SK-N-SH treated with all-trans-retinoic acid at 6 μM for 48 hours (cell line): ENCODE measurements around the gene TSPAN9.

Experiments
- ATAC-seq: fragments of 200-7000 bp; cut with Tn5 transposase; 3 replicates; pipeline ENCODE4 v1.9.1; 2020; ENCODE audit warnings: mild to moderate bottlenecking, moderate library complexity
- ARNTL ChIP-seq: fragments of 450-650 bp; formaldehyde crosslinking; IDR thresholded peaks from 2 replicates; pipeline ENCODE4 v1.5.0; 2020; ENCODE audit warnings: low read depth, mild to moderate bottlenecking, moderate library complexity, borderline replicate concordance
- BACH2 ChIP-seq: fragments of 250-450 bp; sonication (Bioruptor Pico); IDR thresholded peaks from 2 replicates; pipeline ENCODE4 v1.9.0; 2021; ENCODE audit warnings: mild to moderate bottlenecking, borderline replicate concordance
- ESRRG ChIP-seq: fragments of 250-450 bp; sonication (Bioruptor Pico); IDR thresholded peaks from 2 replicates; pipeline ENCODE4 v1.6.1; 2021; ENCODE audit warnings: mild to moderate bottlenecking
- GLIS3 ChIP-seq: fragments of 250-450 bp; sonication (Bioruptor Pico); IDR thresholded peaks from 2 replicates; pipeline ENCODE4 v1.5.0; 2020; ENCODE audit warnings: mild to moderate bottlenecking, moderate library complexity
- ISL1 ChIP-seq: fragments of 250-450 bp; sonication (Bioruptor Pico); IDR thresholded peaks from 2 replicates; pipeline ENCODE4 v2.1.2; 2022; ENCODE audit warnings: mild to moderate bottlenecking, moderate library complexity
- OSR1 ChIP-seq: fragments of 250-450 bp; sonication (Bioruptor Pico); IDR thresholded peaks from 2 replicates; pipeline ENCODE4 v1.8.0; 2022; ENCODE audit warnings: moderate library complexity, mild to moderate bottlenecking, inconsistent platforms
- RARB ChIP-seq: fragments of 250-450 bp; sonication (Bioruptor Pico); IDR thresholded peaks from 2 replicates; pipeline ENCODE4 v1.8.0; 2021; ENCODE audit warnings: mild to moderate bottlenecking, moderate library complexity
- TCF4 ChIP-seq: fragments of 250-450 bp; sonication (Bioruptor Pico); IDR thresholded peaks from 2 replicates; pipeline ENCODE4 v1.8.0; 2021; ENCODE audit warnings: mild to moderate bottlenecking, moderate library complexity, borderline replicate concordance
- TOX ChIP-seq: fragments of 250-450 bp; sonication (Bioruptor Pico); IDR thresholded peaks from 2 replicates; pipeline ENCODE4 v1.8.0; 2021; ENCODE audit warnings: mild to moderate bottlenecking, moderate library complexity, borderline replicate concordance
- ZC3H10 ChIP-seq: fragments of 250-450 bp; sonication (Bioruptor Pico); IDR thresholded peaks from 2 replicates; pipeline ENCODE4 v1.5.1; 2021; ENCODE audit warnings: mild to moderate bottlenecking, moderate library complexity
- ZFP3 ChIP-seq: fragments of 250-450 bp; sonication (Bioruptor Pico); IDR thresholded peaks from 2 replicates; pipeline ENCODE4 v1.5.0; 2020; ENCODE audit warnings: mild to moderate bottlenecking, moderate library complexity
- ZFP30 ChIP-seq: fragments of 450-650 bp; formaldehyde crosslinking; IDR thresholded peaks from 2 replicates; pipeline ENCODE4 v1.5.0; 2022; ENCODE audit warnings: mild to moderate bottlenecking, moderate library complexity
- ZNF565 ChIP-seq: fragments of 450-650 bp; formaldehyde crosslinking; conservative IDR thresholded peaks from 2 replicates; pipeline ENCODE4 v1.5.0; 2020; ENCODE audit warnings: low read depth, mild to moderate bottlenecking, moderate library complexity
- ZNF70 ChIP-seq: fragments of 450-650 bp; formaldehyde crosslinking; IDR thresholded peaks from 2 replicates; pipeline ENCODE4 v1.5.0; 2020; ENCODE audit warnings: mild to moderate bottlenecking, moderate library complexity
- ZNF8 ChIP-seq: fragments of 450-650 bp; formaldehyde crosslinking; IDR thresholded peaks from 2 replicates; pipeline ENCODE4 v1.5.0; 2020; ENCODE audit warnings: mild to moderate bottlenecking, moderate library complexity
- TF ChIP-seq, protein P1 (sequence below): fragments of 250-450 bp; sonication (Bioruptor Pico); IDR thresholded peaks from 2 replicates; pipeline ENCODE4 v1.8.0; 2021; ENCODE audit warnings: low read depth, mild to moderate bottlenecking, moderate library complexity, borderline replicate concordance
- TF ChIP-seq, protein P2 (sequence below): fragments of 250-450 bp; sonication (Bioruptor Pico); IDR thresholded peaks from 2 replicates; pipeline ENCODE4 v1.5.0; 2020; ENCODE audit warnings: mild to moderate bottlenecking, moderate library complexity
- TF ChIP-seq, protein P3 (sequence below): fragments of 250-450 bp; sonication (Bioruptor Pico); IDR thresholded peaks from 2 replicates; pipeline ENCODE4 v1.8.0; 2020; ENCODE audit warnings: mild to moderate bottlenecking, moderate library complexity, borderline replicate concordance
- TF ChIP-seq, protein P4 (sequence below): fragments of 250-450 bp; sonication (Bioruptor Pico); IDR thresholded peaks from 2 replicates; pipeline ENCODE4 v1.5.1; 2020; ENCODE audit warnings: low read depth, mild to moderate bottlenecking, moderate library complexity

The TSPAN9 gene

DNA sequence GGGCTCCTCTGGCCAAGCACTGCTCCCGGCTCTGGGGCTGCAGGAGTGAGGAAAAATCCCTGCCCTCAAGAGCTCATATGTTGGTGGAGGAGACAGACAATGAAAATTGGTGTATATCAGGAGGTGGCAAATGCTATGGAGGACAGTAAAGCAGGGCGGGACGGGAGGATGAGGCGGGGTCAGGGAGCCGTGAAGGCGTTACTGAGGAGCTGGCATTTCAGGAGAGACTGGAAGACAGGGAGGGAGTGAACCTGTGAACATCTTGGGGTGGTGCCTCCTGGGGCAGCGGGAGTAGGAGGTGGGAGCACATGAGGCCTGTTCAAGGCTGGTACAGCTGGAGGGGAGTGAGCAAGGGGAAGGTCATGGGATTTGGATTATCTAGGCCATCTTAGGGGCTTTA is 26.6 kb downstream of the TSPAN9 start (continued):
- TF ChIP-seq ZFP30 (CRISPR knock-in tag), result no peak
- TF ChIP-seq, all 23 proteins: peak for 0

DNA sequence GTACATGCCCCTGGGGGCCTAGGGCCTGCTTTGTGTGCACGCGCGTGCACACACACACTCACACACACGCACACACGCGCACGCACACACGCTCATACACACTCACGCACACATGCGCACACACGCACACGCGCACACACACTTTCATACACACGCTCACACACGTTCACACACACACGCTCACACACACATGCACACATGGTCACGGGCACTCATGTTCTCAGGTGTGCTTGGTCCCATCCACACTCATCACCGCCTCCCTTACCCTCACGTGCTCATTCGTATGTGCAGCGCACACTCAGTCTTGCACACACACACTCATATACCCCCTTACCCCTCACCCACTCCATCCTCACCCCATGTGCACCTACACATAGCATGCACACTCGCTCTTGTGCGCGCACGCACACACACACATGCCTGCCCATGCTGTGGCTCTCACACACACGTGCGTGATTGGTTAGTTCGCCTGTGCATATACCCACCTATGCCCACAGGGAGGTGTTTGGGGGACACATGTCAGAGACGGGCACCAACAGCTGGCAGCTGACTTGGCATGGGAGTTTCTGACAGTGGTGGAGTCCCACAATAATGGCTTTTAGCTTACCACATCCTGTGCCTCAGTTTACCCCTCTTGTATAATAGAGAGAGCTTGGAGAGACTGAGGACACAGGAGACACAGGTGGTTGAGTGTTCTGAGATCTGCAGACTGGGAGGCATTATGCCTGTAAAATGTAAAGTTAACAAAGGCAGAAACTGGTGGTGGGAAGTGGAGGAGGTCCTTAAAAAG is 28.7 kb downstream of the TSPAN9 start:
- no peak for TF ChIP-seq ZC3H10 (CRISPR knock-in tag)
- no peak for TF ChIP-seq RARB (CRISPR knock-in tag)
- TF ChIP-seq, protein P1, sequence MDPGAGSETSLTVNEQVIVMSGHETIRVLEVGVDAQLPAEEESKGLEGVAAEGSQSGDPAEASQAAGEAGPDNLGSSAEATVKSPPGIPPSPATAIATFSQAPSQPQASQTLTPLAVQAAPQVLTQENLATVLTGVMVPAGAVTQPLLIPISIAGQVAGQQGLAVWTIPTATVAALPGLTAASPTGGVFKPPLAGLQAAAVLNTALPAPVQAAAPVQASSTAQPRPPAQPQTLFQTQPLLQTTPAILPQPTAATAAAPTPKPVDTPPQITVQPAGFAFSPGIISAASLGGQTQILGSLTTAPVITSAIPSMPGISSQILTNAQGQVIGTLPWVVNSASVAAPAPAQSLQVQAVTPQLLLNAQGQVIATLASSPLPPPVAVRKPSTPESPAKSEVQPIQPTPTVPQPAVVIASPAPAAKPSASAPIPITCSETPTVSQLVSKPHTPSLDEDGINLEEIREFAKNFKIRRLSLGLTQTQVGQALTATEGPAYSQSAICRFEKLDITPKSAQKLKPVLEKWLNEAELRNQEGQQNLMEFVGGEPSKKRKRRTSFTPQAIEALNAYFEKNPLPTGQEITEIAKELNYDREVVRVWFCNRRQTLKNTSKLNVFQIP, result no peak
- TF ChIP-seq ZNF565 (CRISPR knock-in tag), result no peak
- no peak for ATAC-seq

DNA sequence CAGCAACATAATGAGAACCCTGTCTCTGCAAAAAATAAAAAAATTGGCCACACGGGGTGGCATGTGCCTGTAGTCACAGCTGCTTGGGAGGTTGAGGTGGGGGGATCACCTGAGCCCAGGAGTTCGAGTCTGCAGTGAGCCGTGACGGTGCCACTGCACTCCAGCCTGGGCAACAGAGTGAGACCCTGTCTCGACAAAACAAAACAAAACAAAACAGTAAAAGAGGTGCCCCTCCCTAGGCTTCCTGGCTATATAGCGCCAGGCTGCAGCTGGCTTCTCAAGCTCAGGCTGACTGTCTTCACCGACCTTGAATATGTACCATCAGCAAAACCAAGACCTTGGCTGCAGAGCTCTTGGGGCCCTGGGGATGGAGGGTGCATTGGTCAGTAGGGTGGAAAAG is 29.4 kb downstream of the TSPAN9 start:
- ATAC-seq, result peak; percentile 9; the same call in 2 of the 3 replicates
- TF ChIP-seq TCF4 (CRISPR knock-in tag), result no peak
- no peak for TF ChIP-seq TOX (CRISPR knock-in tag)
- no peak for TF ChIP-seq ZC3H10 (CRISPR knock-in tag)
- TF ChIP-seq ARNTL (CRISPR knock-in tag), result no peak
- TF ChIP-seq, protein P1, result no peak
- TF ChIP-seq ZNF70 (CRISPR knock-in tag), result no peak
- no peak for TF ChIP-seq ZNF565 (CRISPR knock-in tag)
- TF ChIP-seq, protein P2, sequence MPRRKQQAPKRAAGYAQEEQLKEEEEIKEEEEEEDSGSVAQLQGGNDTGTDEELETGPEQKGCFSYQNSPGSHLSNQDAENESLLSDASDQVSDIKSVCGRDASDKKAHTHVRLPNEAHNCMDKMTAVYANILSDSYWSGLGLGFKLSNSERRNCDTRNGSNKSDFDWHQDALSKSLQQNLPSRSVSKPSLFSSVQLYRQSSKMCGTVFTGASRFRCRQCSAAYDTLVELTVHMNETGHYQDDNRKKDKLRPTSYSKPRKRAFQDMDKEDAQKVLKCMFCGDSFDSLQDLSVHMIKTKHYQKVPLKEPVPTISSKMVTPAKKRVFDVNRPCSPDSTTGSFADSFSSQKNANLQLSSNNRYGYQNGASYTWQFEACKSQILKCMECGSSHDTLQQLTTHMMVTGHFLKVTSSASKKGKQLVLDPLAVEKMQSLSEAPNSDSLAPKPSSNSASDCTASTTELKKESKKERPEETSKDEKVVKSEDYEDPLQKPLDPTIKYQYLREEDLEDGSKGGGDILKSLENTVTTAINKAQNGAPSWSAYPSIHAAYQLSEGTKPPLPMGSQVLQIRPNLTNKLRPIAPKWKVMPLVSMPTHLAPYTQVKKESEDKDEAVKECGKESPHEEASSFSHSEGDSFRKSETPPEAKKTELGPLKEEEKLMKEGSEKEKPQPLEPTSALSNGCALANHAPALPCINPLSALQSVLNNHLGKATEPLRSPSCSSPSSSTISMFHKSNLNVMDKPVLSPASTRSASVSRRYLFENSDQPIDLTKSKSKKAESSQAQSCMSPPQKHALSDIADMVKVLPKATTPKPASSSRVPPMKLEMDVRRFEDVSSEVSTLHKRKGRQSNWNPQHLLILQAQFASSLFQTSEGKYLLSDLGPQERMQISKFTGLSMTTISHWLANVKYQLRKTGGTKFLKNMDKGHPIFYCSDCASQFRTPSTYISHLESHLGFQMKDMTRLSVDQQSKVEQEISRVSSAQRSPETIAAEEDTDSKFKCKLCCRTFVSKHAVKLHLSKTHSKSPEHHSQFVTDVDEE (CRISPR knock-in tag), result no peak
- TF ChIP-seq OSR1 (CRISPR knock-in tag), result no peak
- TF ChIP-seq, protein P3, sequence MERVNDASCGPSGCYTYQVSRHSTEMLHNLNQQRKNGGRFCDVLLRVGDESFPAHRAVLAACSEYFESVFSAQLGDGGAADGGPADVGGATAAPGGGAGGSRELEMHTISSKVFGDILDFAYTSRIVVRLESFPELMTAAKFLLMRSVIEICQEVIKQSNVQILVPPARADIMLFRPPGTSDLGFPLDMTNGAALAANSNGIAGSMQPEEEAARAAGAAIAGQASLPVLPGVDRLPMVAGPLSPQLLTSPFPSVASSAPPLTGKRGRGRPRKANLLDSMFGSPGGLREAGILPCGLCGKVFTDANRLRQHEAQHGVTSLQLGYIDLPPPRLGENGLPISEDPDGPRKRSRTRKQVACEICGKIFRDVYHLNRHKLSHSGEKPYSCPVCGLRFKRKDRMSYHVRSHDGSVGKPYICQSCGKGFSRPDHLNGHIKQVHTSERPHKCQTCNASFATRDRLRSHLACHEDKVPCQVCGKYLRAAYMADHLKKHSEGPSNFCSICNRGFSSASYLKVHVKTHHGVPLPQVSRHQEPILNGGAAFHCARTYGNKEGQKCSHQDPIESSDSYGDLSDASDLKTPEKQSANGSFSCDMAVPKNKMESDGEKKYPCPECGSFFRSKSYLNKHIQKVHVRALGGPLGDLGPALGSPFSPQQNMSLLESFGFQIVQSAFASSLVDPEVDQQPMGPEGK (CRISPR knock-in tag), result no peak
- TF ChIP-seq RARB (CRISPR knock-in tag), result no peak
- TF ChIP-seq, protein P4, sequence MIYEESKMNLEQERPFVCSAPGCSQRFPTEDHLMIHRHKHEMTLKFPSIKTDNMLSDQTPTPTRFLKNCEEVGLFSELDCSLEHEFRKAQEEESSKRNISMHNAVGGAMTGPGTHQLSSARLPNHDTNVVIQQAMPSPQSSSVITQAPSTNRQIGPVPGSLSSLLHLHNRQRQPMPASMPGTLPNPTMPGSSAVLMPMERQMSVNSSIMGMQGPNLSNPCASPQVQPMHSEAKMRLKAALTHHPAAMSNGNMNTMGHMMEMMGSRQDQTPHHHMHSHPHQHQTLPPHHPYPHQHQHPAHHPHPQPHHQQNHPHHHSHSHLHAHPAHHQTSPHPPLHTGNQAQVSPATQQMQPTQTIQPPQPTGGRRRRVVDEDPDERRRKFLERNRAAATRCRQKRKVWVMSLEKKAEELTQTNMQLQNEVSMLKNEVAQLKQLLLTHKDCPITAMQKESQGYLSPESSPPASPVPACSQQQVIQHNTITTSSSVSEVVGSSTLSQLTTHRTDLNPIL (CRISPR knock-in tag), result no peak
- TF ChIP-seq ZFP3, result no peak

DNA sequence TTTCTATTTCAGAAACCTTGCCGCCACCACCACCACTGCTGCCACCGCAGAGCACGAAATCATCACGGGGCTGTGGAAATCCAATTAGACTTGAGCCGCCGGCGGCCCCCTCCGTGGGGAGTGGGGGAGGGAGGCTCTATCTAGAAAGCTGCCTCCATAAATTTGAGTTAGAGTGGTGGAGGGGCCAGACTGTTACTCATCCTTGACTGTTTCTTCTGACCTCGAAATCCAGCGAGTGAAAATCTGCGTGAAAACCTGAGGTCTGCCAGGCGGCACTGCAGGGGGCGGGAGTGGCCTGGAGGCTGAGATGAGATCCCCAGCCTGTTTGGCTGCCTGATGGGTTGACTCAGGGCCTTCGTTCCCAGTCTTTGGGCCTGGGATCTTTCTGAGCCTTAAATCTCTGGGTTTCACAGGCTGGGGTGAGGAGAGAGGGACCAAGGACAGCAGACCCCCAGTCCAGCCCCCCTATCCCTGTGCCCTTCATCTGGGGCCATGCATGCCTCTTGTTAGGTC is 29.9 kb downstream of the TSPAN9 start:
- ATAC-seq, result peak; percentile 56
- no peak for TF ChIP-seq ESRRG (CRISPR knock-in tag)
- no peak for TF ChIP-seq GLIS3
- TF ChIP-seq ISL1, result 0 out of 2 replicates have a peak, but pooled peaks have one; percentile 8
- TF ChIP-seq BACH2, result no peak
- TF ChIP-seq, protein P3 (CRISPR knock-in tag), result 0 out of 2 replicates have a peak, but pooled peaks have one; percentile 47
- TF ChIP-seq ZNF8, result no peak; the same call in 1 of the 2 replicates
- TF ChIP-seq, all 23 proteins: peak for 2
